Astrocyte (in vitro differentiated cells and primary cell): ENCODE data around the gene ZNF341.

Experiments used
- EZH2 ChIP-seq: IDR thresholded peaks from 2 replicates; pipeline ENCODE4 v1.6.1; 2012; ENCODE audit warnings: mild to moderate bottlenecking, low read length, inconsistent platforms; ENCODE audit not compliant: insufficient read depth
- TF ChIP-seq, protein P1 (sequence below): IDR thresholded peaks from 2 replicates; pipeline ENCODE4 v1.5.1; 2011; ENCODE audit warnings: low read depth, mild to moderate bottlenecking, inconsistent platforms, low read length, moderate library complexity; ENCODE audit not compliant: insufficient read depth

DNA sequence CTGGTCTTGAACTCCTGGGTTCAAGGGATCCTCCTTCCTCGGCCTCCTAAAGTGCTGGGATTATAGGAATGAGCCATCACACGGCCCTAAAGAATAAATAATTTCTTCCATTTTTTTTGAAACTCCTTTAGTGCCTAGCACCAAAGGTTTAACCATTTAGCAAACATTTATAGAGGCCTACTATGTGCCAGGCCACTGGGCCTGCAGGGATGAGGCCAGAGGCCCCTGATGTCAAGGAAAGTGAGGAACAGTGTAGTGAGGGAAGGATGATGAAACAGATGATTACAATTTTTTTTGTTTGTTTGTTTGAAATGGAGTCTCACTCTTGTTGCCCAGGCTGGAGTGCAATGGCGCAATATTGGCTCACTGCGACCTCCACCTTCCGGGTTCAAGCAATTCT, 33.8 kb downstream of the ZNF341 start:
- TF ChIP-seq, protein P1, sequence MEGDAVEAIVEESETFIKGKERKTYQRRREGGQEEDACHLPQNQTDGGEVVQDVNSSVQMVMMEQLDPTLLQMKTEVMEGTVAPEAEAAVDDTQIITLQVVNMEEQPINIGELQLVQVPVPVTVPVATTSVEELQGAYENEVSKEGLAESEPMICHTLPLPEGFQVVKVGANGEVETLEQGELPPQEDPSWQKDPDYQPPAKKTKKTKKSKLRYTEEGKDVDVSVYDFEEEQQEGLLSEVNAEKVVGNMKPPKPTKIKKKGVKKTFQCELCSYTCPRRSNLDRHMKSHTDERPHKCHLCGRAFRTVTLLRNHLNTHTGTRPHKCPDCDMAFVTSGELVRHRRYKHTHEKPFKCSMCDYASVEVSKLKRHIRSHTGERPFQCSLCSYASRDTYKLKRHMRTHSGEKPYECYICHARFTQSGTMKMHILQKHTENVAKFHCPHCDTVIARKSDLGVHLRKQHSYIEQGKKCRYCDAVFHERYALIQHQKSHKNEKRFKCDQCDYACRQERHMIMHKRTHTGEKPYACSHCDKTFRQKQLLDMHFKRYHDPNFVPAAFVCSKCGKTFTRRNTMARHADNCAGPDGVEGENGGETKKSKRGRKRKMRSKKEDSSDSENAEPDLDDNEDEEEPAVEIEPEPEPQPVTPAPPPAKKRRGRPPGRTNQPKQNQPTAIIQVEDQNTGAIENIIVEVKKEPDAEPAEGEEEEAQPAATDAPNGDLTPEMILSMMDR: no peak
- no peak for TF ChIP-seq EZH2
